Measurements from ENCODE around the gene CAV1.
"Not testable (repeated sequence)": the region's sequence is repeated elsewhere in the genome, so short reads cannot be mapped to it uniquely, and the experiment has no call there.

CAV1 gene, protein sequence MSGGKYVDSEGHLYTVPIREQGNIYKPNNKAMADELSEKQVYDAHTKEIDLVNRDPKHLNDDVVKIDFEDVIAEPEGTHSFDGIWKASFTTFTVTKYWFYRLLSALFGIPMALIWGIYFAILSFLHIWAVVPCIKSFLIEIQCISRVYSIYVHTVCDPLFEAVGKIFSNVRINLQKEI

GRCh38 chr7:116524609-116525297 is at the start of gene CAV1:
Gene CAV1, plus strand, starts transcription at chr7:116525036. Its CDS starts 27 bp downstream, at chr7:116525063.
- DNase-seq, result peak in 1 of 2 experiments; percentile 18

DNA sequence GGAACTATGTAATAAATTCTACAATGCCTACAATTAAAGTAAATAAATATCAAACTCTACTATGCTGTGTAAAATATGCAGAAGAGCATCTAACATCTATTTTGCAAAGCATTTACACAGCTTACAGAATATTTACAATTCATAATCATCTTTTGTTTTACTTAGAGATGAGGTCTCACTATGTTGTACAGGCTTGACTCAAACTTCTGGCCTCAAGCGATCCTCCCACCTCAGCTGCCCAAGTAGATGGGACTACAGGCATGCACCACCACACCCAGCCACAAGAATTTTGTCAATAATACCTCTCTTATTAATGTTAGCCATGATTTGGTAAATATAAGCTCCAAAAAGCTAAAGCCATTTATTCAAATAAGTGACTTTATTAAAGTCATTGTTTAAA is 47.2 kb upstream of the CAV1 start:
- no peak for DNase-seq

DNA sequence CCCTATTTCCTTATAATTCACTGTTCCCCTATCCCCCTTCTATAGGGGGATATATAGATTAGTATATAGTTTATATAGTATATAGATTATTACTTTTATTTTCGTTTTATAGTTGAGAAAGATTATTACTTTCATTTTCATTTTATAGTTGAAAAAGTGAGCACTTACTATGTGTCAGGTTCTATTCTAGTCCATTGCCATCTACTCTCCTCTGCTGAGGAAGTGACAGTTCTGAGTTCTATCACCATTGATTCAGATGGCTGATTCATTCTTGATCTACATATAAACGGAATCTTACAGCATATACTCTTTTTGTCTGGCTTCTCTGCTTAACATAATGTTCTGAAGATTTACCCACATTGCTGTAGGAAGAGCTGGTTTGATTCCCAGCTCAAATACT is 46.0 kb upstream of the CAV1 start:
- no peak for DNase-seq

DNA sequence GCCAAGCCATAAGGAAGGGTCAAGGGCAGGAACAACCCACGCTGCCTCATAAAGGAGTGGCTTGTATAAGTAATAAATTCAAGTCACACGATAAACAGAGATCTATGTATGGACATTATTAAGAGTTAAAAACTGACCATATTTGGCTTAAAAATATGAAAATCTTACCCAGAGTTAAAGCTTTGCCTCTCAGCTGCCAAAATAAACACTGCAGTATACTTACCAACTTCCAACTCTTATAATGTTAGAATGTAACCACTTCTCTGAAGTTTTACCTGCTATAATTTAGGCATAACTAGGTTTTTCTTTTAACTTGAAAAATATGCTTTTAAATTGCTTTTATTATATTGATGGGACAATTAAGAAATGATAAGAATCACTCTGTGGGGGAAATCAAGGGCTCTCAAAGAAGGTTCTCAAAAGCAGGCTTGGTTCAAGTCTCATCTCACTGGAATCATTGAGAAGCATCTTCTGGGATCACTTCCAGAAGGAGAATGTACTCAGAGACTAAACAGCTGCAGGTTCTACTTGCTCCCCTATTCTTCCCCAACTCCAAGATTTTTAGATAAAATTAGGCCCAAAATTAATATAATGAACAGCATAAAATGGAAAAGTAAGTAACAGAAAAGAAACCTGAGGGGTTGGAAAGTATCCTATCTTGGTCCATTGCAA is 41.4 kb upstream of the CAV1 start:
- no peak for DNase-seq

GRCh38 chr7:116484389-116484788 is 40.4 kb upstream of the CAV1 start:
- not testable (repeated sequence) for DNase-seq

DNA sequence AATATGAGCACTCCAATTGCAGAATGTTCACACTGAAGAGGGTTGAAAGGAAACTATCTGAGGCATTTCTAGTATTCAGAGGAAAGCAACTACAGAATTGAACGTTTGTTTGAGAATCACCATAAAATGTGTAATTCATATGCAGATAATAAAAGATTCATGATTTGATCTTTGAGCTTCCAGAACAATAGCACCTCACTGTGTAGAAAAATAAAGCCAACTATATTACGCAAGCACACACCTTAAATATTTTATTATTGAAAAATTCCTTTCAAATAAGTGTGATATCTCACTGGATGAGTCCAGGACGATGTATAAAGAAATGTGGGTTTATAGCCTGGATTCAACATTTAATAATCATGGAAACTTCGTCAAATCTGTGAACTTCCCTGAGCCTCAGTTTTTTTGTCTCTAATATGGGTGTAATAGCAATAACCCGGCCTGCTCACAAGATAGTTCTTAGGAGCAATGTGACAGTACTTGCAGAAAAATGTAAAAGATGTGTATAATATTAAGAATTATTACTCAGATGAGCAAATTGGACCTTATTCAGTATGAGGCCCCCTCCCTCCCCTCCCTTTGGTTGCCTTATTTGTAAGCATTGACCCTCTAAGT is 36.8 kb upstream of the CAV1 start:
- no peak for DNase-seq

DNA sequence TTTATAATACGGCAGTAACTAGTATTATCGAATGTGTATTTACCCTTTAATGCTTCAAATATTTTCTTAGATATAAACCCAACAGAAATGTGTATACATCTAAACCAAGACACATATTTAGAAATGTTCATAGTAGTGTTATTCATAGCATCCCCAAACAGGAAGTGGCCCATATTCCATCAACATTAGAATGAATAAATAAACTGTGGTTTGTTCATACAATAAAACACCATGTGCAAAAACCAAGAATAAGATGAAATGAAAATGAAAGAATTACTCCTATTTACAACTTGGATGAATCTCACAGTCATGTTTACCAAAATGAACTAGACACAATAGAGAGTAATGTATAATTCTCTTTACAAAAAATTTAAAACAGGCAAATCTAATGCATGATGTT is 34.5 kb upstream of the CAV1 start:
- DNase-seq, result no peak

DNA sequence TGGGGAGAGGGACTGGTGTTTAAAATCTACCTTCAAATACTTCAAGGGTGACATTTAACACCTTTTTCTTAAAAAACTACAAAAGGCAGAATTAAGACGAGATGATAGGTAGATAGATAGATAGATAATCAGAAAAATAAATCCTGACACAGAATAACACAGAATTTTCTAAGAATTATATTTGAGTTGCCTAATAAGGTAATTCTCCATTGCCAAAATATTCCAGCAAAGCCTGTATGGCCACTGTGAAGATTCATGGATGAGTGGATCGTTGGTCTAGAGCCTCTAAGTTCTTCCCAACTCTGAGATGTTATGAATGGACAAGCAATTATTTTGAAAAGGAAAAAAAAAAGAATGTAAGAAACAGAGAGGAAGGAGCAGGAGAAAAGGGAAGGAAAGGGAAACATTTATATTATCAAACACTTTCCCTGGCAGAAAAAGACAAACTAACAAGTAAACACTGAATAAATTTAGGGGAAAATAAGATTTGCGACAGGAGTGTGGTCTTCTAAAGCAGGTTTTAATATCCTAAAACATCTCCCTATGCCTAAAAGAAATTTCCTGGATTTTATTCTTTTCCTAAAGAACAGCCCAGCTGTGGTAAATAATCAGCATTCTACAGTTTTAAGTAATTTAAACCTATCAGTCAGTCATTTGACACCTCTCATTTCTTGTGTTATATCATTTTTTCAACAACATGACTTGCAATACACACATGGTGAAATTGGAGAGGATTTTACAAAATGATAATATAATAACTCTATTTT is 32.8 kb upstream of the CAV1 start:
- no peak for DNase-seq

- DNase-seq, result no peak
These were observed 32.2 kb upstream of the CAV1 start for GRCh38 chr7:116492654-116493109.

DNA sequence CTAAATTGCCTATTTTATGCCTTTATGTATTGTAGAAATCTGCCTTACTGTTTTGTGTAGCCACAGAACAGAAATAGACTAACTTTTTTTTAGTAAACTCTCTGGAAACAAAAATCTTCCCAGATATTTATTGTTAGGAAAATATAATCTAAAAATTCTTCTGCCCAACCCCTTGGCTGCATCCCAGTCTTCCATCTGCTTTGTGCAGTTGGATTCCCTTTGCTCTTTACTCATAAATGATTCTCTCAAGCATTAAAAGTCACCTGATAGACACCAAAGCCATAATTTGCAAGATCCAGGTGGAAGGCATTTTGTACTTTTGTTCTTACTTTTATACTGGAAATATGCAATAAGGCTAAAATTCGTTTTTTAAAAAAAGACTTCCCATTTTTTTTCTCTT is 31.4 kb upstream of the CAV1 start:
- no peak for DNase-seq

GRCh38 chr7:116494472-116494871 is 30.4 kb upstream of the CAV1 start:
- DNase-seq, result no peak

DNA sequence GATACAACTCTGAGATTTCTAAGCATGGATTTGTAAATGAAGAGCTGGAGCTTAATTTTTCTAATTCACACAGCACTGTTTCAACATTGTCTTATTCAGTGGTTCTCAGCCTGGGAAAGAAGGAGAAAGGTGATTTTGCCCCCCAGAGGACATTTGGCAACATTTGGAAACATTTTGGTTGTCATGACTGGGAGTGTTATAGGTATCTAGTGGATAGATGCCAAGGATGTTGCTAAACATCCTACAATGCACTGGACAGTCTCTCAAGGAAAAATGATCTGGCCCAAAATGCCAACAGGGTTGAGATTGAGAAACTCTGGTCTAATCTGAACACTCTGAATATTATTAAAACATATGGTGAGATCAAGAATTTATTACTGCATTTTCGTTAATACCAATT is 29.1 kb upstream of the CAV1 start:
- DNase-seq, result no peak

DNA sequence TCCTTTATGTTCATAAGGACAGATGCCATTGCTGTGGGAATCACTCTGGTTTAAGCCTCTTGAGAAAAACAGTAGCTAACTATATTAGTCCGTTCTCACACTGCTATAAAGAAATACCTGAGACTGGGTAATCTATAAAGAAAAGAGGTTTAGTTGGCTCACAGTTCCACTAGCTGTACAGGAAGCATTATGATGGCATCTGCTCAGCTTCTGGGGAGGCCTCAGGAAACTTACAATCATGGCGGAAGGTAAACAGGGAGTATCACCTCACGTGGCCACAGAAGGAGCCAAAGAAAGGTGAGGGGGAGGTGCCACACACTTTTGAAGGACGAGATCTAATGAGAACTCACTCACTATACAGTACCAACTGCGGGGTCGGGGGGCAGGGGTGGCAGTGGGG is 28.2 kb upstream of the CAV1 start:
- no peak for DNase-seq

DNA sequence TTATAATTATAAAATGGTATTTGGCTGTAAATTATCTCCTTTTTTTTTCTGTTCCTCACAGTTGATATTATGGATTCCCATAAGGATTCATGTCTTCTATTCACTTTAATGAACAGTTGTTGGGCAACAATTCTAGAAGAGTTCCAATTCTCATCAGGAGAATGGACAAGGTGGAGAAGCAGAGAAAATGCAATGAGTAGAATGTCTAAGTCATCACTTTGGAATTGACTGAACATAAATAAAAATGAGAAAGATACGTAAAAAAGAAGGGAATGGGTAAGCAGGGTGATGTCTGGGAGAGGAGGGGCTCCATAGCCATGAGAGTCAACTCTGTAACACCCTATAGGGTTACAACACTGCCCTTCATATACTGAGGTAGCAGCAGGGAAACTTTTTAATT is 27.1 kb upstream of the CAV1 start:
- no peak for DNase-seq

- no peak for DNase-seq
These were observed 25.4 kb upstream of the CAV1 start, which contains the start of gene CAV2 for GRCh38 chr7:116499168-116500077. Gene CAV2, plus strand, starts transcription at chr7:116499738. Its CDS starts 44 bp downstream, at chr7:116499782.

- peak; percentile 18 to 29 for DNase-seq
These were observed 24.6 kb upstream of the CAV1 start for GRCh38 chr7:116500078-116500853.

DNA sequence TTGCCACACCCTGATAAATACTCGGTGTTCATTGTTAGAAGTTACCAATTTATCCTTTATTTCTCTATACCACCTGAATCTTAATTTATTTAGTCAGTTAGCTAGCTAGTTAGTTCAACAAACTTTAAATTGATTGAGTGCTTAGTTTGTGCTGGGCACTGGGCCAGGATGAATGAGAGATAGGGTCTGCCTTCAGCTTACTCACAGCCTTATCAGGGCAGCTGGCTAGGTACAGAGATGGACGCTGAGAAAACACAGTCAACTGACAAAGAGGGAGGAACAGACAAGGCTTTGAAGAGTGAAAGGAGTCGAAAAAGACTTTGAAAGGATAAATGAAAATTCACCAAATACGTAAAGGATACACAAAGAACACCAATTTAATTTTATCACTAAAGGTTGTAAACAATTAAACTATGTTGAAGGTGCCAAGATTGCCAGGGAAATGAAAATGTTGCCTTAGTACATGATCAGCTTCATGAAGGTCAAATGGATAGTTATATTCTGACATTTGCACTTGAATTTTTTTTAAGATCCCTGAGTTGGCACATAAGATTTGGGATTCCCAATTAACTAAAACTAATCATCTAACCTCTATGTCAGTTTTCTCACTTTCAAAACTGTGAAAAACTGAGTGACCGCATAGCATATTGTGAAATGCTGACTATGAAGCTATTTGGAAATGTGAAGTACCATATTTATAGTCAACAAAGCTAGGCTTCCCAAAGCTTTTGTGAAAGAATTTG is 23.2 kb upstream of the CAV1 start:
- DNase-seq, result no peak

- no peak for DNase-seq
These were observed 22.4 kb upstream of the CAV1 start for GRCh38 chr7:116502201-116503096.

DNA sequence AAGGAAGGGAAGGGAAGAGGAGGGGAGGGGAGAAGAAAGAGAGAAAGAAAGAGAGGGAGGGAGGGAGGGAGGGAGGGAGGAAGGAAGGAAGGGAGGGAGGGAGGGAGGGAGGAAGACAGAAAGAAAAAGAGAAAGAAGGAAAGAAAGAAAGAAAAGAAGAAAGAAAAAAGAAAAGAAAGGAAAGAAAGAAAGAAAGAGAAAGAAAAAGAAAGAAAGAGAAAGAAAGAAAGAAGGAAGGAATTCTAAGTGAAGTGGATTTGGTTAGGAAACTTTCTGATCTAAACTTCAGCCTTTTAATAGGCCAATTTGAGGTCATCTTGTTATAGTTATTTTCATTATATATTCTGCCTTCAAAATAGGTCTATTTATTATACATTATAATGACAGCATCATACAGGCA is 21.0 kb upstream of the CAV1 start:
- no peak for DNase-seq

Data from activated CD4-positive, alpha-beta T cell treated with anti-CD3 and anti-CD28 coated beads, Interleukin-2, amount 50 U/mL, for 4 hours (primary cell).